Measurements from ENCODE around the gene FNDC10.
"Not testable (repeated sequence)": the region's sequence is repeated elsewhere in the genome, so short reads cannot be mapped to it uniquely, and the experiment has no call there.

- TF ChIP-seq CTCF (IDR thresholded peaks at IDR 0.05 in 8 of 11, conservative IDR thresholded peaks at IDR 0.05 in 3 of 11); POLR2AphosphoS5 (IDR thresholded peaks at IDR 0.05); POLR2A (IDR thresholded peaks at IDR 0.05): not testable (repeated sequence)
Measured at GRCh38 chr1:1646326-1646725, 46.4 kb upstream of the FNDC10 start.
